Left ventricle myocardium superior (tissue), 1 donor: ENCODE results near the gene GRAPL. TPM values are rescaled to one million over a fixed set of nuclear protein-coding genes. Genes with fewer than 3 reads are reported as not detected.
"Not testable (repeated sequence)": the region's sequence is repeated elsewhere in the genome, so short reads cannot be mapped to it uniquely, and the experiment has no call there.

ENCODE experiments used
- ATAC-seq: fragments of 200-7000 bp; cut with Tn5 transposase; one replicate; pipeline ENCODE4 v1.9.1; 2020; ENCODE audit warnings: mild to moderate bottlenecking, moderate library complexity
- DNase-seq: peaks from one replicate; pipeline ENCODE4 v3.0.0-alpha.2; 2020
- intact Hi-C: fragments of 100-400 bp; cut with micrococcal nuclease; formaldehyde crosslinking; loops from one replicate; pipeline ENCODE4 v1.11.0; 2022
- total RNA-seq: library from RNA; stranded (reverse); fragmentation: NEBNext Ultra II Directional; extraction: Animal tissue kit (Norgen Biotek cat#: 25700); gene quantifications from one replicate; pipeline ENCODE4 v1.2.1, GENCODE V29; 2021
- donor health status: DM: no; HTN: yes; CAD: no; lungs with severe emphysema.

The GRAPL gene
- total RNA-seq, 1 donor from 2014 or later, result 1.0 TPM

DNA sequence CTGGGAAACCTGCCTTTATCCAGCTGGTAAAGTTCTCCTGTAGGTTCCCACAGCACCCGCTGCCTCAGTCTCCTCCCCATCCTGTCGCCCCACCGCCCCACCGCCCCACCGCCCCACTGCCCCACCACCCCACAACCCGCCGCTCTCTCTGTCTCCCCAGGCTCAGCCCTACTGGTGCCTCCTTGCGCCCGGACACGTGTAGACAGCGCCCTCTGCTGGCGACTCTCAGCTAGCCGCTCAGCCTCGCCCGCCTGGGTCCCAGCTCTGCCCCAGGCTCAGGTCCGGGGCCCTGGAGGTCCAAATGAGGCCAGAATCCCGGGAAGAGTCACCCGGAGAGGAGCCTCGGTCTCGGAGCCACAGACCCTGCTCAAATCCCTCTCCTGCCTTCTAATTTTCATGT is 48.0 kb downstream of the GRAPL start:
- DNase-seq, intact Hi-C loops: not testable (repeated sequence)
- ATAC-seq, result peak; percentile 96

DNA sequence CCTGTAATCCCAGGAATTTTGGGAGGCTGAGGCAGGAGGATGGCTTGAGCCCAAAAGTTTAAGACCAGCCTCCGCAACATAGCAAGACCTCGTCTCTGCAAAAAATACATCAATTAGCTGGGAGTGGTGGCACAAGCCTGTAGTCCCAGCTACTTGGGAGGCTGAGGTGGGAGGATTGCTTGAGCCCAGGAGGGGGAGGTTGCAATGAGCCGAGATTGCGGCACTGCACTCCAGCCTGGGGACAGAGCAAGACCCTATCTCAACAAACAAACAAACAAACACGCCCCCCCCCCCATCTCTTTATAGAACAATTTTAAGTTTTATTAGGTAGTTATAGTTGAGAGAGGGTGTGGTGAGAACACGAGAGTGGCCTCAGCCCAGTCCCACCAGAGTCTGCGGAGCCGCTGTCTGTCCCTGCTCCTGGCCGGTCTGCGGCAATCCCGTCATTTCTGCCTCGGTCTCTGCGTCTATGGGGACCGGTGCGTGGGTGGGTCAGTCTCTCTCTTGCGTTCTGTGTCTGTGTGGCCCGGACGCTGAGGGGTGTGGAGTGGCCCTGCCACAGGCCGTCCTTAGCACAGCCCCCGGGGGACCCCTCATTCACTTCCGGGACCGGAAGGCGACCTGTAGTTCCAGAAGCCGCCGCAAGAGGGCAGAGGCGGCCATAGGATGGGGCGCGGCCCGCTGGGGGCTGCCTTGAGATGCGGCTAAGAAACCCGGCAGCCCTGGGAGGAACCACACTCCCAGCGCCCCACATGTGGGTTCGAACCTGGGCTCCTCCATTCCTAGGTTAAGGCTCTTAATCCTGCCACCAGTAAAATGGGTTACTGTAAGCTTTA is 53.9 kb downstream of the GRAPL start:
- peak; percentile 96 for ATAC-seq
- DNase-seq, intact Hi-C loops: not testable (repeated sequence)

DNA sequence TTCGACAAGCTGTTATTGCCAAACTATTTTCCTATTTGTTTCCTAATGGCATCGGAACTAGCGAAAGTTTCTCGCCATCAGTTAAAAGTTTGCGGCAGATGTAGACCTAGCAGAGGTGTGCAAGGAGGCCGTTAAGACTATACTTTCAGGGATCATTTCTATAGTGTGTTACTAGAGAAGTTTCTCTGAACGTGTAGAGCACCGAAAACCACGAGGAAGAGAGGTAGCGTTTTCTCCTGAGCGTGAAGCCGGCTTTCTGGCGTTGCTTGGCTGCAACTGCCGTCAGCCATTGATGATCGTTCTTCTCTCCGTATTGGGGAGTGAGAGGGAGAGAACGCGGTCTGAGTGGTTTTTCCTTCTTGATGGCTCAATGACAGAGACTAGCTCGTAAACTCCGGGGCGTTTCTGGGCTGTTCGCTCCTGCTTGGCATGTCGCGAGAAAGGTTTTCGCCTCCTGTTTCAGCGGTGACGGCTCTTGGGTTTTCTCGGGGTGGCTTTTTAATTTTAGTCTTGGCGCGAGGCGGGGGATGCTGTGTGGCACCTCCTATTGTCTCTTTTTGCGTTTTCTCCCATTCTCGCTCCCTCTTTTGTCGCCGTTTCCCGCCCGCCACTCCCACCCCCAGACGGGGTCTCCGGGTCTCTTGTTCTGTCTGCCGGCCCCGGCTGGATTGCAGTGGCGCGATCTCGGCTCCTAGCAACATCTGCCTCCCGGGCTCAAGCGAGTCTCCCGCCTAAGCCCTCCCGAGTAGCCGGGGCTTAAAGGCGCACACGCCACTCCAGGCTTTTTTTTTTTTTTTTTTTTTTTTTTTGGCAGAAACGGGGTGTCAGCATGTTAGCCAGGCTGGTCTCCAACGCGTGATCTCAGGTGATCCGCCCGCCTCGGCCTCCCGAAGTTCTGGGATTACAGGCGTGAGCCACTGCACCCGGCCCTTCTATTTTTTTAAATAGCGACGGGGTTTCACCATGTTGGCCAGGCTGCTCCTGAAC is 60.8 kb downstream of the GRAPL start:
- intact Hi-C loops, result not testable (repeated sequence)
- ATAC-seq, result peak; percentile 62

DNA sequence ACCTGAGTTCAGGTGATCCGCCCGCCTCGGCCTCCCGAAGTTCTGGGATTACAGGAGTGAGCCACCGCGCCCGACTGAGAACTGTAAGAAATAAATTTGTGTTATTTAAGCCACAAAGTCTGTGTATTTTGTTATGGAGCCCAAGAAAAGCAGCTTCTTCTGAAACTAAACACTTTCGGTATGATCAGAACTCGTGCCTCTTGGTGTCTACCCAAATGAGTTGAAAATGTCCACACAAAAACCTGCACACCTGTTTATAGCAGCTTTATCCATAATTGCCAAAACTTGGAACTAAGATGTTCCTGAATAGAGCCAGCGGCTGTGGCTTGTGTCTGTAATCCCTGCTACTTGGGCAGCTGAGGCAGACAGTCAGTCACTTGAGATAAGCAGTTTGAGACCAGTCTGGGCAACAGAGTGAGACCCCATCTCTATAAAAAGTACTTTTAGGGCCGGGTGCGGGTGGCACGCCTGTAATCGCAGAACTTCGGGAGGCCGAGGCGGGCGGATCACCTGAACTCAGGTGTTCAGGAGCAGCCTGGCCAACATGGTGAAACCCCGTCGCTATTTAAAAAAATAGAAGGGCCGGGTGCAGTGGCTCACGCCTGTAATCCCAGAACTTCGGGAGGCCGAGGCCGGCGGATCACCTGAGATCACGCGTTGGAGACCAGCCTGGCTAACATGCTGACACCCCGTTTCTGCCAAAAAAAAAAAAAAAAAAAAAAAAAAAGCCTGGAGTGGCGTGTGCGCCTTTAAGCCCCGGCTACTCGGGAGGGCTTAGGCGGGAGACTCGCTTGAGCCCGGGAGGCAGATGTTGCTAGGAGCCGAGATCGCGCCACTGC is 61.7 kb downstream of the GRAPL start:
- intact Hi-C loops, DNase-seq: not testable (repeated sequence)
- ATAC-seq, result peak; percentile 94

More for the DNA sequence above, 60.8 kb downstream of the GRAPL start:
- not testable (repeated sequence) for DNase-seq

DNA sequence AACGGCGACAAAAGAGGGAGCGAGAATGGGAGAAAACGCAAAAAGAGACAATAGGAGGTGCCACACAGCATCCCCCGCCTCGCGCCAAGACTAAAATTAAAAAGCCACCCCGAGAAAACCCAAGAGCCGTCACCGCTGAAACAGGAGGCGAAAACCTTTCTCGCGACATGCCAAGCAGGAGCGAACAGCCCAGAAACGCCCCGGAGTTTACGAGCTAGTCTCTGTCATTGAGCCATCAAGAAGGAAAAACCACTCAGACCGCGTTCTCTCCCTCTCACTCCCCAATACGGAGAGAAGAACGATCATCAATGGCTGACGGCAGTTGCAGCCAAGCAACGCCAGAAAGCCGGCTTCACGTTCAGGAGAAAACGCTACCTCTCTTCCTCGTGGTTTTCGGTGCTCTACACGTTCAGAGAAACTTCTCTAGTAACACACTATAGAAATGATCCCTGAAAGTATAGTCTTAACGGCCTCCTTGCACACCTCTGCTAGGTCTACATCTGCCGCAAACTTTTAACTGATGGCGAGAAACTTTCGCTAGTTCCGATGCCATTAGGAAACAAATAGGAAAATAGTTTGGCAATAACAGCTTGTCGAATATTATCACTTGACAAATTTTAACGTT is 62.5 kb downstream of the GRAPL start:
- peak; percentile 38 for ATAC-seq
- DNase-seq, intact Hi-C loops: not testable (repeated sequence)

DNA sequence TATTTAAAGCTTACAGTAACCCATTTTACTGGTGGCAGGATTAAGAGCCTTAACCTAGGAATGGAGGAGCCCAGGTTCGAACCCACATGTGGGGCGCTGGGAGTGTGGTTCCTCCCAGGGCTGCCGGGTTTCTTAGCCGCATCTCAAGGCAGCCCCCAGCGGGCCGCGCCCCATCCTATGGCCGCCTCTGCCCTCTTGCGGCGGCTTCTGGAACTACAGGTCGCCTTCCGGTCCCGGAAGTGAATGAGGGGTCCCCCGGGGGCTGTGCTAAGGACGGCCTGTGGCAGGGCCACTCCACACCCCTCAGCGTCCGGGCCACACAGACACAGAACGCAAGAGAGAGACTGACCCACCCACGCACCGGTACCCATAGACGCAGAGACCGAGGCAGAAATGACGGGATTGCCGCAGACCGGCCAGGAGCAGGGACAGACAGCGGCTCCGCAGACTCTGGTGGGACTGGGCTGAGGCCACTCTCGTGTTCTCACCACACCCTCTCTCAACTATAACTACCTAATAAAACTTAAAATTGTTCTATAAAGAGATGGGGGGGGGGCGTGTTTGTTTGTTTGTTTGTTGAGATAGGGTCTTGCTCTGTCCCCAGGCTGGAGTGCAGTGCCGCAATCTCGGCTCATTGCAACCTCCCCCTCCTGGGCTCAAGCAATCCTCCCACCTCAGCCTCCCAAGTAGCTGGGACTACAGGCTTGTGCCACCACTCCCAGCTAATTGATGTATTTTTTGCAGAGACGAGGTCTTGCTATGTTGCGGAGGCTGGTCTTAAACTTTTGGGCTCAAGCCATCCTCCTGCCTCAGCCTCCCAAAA is 69.2 kb downstream of the GRAPL start:
- ATAC-seq (peak; percentile 98), DNase-seq (peak; percentile 64)
- intact Hi-C loops, result not testable (repeated sequence)

DNA sequence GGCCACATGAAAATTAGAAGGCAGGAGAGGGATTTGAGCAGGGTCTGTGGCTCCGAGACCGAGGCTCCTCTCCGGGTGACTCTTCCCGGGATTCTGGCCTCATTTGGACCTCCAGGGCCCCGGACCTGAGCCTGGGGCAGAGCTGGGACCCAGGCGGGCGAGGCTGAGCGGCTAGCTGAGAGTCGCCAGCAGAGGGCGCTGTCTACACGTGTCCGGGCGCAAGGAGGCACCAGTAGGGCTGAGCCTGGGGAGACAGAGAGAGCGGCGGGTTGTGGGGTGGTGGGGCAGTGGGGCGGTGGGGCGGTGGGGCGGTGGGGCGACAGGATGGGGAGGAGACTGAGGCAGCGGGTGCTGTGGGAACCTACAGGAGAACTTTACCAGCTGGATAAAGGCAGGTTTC is 75.1 kb downstream of the GRAPL start:
- intact Hi-C loops, DNase-seq: not testable (repeated sequence)
- peak; percentile 95 for ATAC-seq

DNA sequence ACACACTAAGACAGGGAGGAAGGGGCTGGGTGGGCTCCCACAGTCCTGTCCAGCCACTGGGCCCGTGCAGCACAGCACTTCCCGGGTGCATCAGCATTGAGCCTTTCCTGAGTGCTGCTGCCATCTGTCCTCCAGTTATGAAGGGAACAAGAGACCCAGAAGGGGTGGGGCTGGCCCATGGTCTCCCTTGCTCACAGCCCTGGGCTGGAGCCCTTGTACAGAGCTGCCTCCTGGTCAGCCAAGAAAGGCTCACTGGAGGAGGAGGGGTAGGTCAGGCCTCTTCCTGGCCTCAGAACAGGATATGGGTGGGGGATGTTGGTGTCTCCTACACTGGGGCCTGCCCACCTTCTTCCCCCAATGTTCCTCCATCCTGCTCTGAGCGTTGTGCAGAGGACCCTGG is 76.0 kb downstream of the GRAPL start:
- peak; percentile 51 for ATAC-seq
- intact Hi-C loops, DNase-seq: not testable (repeated sequence)

Other genes with a start within 250 kb of the GRAPL start
- gene SLC5A10, start 175.4 kb upstream of the GRAPL start, total RNA-seq, result not detected
- gene FAM83G, start 122.8 kb upstream of the GRAPL start, total RNA-seq, result 2.3 TPM
- gene GRAP, start 80.6 kb upstream of the GRAPL start, total RNA-seq, result 2.2 TPM
- gene EPN2, start 109.8 kb downstream of the GRAPL start, total RNA-seq, result 94.5 TPM
- 5.9 TPM for gene B9D1, start 235.1 kb downstream of the GRAPL start, total RNA-seq